ENCODE data around the gene CUX1.
"Not testable (repeated sequence)": the region's sequence is repeated elsewhere in the genome, so short reads cannot be mapped to it uniquely, and the experiment has no call there.

CUX1 gene

DNA sequence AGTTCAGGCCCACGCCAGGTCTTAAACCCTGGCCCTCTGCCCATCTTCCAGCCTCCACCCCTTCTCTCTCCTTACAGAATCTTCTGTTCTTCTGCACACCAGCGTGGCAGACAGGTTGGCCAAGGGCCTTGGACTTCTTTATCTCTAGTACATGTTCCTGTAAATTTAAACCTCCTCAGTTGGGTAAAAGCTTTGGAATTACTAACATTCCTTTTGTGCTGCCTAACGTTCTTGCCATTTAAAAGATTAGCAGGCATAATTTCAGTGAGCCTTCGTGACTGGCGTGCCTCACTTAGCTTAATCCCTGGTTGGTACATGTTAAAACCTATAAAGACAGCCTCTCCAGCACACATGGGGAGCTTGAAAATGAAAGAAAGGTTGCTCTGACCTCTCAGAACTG is 192.2 kb downstream of the CUX1 start:
- DNase-seq (ENCODE audit: low spot score) = no peak

DNA sequence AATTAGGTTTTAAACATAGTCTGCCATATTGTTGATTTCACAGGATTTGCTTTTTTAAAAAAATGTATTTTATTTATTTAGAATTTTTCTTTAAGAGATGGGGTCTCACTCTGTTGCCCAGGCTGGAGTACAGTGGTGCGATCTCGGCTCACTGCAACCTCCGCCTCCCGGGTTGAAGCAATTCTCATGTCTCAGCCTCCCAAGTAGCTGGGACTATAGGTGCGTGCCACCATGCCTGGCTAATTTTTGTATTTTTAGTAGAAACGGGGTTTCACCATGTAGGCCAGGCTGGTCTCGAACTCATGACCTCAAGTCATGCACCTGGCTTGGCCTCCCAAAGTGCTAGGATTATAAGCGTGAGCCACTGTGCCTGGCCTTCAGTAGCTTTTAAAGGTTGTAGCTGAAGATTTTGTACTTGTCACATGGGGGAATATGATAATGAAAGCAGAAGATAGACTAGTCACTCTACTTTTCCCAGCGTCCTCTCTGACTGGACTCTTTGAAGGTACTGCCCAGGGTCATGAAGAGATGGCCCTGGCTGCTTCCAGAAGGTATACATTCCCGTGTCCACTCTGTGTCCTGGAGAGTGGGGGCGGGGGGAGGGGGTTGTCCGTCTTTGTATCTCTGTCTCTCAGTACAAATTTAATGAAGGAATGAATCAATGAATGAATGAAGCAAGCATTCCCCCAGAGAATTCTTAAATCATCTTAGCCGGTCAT is 194.8 kb downstream of the CUX1 start:
- DNase-seq (ENCODE audit: low spot score) = not testable (repeated sequence)

DNA sequence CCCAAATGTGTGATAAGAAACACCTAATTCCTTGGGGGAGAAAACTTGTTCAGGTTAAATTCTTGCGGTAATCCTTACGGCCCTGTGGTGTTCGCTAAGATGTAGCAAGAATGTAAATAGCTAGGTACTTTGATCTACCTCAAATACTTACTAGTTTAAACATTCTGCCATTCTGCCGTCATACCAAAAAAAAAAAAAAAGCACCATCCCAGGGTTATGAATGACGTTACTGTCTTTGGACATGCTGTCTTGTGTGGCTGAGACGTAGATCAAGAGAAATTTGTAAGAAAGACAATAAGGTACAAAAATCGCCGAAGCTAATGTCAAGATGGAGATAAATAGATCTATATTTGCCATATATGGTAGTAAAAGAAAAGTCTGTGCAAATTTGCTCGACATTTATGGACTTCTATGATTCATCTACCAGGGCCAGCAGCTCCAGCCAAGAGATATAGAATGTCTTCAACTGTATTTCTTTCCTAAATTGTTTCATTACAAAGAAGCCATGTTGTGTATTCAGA is 195.6 kb downstream of the CUX1 start:
- DNase-seq (ENCODE audit: low spot score) = no peak

- DNase-seq (ENCODE audit: low spot score) = no peak
These were observed 201.4 kb downstream of the CUX1 start for GRCh38 chr7:102018876-102019275.

DNA sequence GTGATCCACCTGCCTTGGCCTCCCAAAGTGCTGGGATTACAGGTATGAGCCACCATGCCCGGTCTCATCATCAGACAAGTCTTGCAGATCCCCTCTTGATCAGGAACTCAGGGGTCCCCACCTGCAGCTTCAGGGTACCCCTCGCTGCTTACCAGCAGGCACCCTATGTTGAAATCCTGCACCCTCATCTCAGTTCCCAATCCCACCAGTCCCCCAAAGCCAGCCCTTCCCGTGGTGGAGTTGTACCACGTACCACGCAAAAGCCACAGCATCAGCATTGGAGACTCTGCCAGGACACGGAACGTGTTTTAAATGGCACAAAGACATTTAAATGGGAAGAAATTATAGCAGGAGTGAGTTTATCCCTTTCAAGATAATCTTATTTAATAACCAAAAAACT is 202.0 kb downstream of the CUX1 start:
- DNase-seq (ENCODE audit: low spot score) = no peak

DNA sequence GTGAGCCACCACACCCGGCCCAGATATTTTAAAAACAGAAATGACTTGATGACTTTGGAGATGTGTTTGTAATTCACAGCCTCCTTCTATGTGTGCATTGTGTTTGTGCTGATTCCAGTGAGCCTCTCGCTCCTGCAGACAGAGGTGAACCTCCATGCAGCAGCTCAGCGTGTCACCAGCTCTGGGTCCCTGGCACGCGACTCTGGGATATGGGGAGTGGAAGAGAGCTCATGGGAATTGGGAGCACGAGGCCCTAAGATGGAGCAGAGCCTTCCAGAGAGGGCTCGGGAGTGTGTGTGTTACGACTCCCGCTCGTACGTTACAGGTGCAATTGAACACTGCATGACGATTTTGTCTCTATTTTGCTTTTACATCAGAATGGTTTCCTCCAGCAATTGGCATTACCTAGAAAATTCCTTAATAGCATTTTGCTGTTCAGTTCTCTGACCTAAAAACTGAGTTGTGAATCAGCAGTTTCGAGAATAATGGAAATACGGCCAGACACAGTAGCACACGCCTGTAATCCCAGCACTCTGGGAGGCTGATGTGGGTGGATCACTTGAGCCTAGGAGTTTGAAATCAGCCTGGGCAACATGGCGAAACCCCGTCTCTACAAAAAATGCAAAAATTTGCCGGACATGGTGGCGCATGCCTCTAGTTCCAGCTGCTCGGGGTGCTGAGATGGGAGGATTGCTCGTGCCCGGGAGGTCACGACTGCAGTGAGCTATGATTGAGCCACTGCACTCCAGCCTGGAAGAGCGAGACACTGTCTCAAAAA is 204.6 kb downstream of the CUX1 start:
- DNase-seq (ENCODE audit: low spot score) = no peak

- no peak for DNase-seq (ENCODE audit: low spot score)
These were observed 206.8 kb downstream of the CUX1 start for GRCh38 chr7:102024005-102024768.

DNA sequence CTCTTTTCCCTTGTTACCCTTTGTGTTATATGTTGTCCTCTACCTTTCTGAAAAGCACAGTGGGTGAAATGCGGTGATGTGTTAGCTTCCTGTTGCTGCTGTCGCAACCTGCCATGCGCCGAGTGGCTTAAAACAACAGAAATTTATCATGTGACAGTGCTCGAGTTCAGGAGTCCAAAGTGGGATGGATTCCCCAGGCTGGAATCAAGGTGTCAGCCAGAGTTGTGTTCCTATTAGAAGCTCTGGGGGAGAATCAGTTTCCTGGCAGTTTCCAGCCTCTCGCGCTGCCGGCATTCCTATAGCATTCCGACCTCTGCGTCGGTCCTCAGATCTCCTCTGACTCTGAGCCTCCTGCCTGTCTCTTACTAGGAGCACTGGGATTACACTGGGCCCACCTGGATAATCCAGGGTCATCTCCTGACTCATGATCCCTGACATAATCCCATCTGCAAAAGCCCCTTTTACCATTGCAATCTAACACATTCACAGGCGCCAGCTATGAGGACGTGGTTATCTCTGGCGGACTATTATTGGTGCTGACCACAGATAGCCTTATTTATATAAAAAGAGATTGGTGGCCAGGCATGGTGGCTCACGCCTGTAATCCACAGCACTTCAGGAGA is 207.5 kb downstream of the CUX1 start:
- no peak for DNase-seq (ENCODE audit: low spot score)

DNA sequence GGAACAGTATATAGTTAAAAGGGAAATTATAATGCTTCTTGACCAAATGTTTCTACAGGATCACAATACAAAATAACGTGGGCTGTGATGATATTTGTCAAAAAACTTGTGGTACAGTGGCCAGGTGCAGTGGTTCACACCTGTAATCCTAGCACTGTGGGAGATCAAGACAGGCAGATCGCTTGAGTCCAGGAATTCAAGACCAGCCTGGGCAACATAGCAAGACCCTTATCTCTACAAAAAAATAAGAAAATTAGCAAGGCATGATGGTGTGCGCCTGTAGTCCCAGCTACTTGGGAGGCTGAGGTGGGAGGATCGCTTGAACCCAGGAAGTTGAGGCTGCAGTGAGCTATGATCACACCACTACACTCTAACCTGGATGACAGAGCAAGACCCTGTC is 208.4 kb downstream of the CUX1 start:
- DNase-seq (ENCODE audit: low spot score) = not testable (repeated sequence)

- no peak for DNase-seq (ENCODE audit: low spot score)
These were observed 210.9 kb downstream of the CUX1 start for GRCh38 chr7:102028206-102028826.

GRCh38 chr7:102029616-102030015 is 212.2 kb downstream of the CUX1 start:
- DNase-seq (ENCODE audit: low spot score) = no peak

- no peak for DNase-seq (ENCODE audit: low spot score)
These were observed 213.3 kb downstream of the CUX1 start for GRCh38 chr7:102030696-102031095.

DNA sequence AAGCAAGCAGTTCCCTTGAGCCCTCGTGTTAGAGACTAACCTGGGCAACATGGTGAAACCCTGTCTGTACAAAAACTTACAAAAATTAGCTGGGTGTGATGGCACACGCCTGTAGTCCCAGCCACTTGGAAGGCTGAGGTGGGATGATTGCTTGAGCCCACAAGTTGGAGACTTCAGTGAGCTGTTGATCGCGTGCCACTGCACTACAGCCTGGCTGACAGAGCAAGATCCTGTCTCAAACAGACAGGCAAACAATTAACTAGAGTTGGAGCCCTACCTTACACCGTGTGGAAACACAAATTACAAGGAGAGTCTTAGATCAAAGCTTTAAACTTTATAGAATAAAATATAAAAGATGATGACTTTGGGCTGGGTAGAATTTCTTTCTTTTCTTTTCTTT is 219.5 kb downstream of the CUX1 start:
- no peak for DNase-seq (ENCODE audit: low spot score)

DNA sequence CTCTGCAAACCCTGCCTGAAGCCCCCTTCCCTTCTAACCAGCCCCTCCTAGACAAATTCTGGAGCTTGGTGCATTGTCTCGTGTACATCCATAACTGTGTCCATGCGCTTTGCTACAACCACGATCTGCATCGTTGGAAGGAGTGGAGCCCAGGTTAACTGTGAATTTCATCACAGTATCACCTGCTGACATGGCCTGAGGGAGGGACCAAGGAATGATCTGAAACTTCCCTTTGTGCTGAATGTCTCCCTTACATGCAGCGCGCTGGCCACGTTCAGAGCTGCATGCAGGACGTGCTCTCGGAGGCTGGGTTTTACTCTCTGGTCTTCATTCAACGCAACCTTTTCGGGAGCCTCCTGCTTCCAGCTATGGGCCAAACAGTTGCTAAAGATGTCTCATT is 222.3 kb downstream of the CUX1 start:
- DNase-seq (ENCODE audit: low spot score) = no peak

DNA sequence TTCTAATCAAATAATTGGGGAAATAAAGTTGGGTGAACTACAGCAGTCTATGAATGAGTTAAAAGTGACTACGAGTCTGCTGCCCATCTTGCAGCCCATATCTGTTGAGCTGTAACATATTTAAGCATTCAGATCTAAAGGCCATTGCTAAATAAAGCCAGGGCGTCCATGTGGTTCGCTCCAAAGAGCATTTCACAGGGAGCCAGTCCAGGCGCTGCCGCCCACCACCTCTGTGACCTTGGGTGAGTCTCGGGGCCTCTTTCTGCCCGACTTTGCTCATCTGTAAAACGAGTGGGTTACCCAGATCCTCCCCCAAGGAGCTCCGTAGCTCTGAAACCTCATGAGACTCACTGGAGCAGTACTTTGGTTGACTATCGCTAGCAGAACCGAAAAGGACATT is 223.1 kb downstream of the CUX1 start:
- no peak for DNase-seq (ENCODE audit: low spot score)

DNA sequence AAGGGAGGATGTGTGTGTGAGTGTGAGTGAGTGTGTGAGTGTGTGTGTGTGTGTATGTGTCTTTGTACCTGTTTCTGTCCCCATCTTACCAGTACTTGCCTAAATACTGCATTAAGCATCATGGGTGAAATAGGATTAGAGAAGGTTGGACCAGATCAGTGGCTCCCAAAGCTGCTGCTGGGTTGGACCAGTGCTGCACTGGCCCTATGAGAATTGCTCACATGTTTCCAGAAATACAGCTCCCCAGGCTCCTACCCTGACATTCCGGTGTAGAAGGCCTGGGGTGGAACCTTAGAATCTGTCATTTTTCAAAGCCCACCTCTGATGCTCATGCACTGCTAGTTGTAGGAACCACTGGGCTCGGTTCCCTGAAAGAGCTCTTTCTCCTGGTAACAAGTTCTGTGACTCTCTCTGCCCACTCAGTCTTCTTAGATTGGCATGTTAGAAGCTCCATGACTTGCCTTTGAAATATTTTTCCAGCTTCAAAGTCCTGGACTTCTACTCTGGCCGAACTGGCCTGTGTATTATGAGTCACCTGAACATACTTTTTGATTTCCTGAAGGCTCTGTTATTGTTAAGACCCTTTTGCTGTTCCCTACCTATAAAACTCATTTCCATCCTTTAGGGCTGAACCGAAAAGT is 224.7 kb downstream of the CUX1 start:
- DNase-seq (ENCODE audit: low spot score) = no peak

- not testable (repeated sequence) for DNase-seq (ENCODE audit: low spot score)
These were observed 225.4 kb downstream of the CUX1 start for GRCh38 chr7:102042796-102043195.

DNA sequence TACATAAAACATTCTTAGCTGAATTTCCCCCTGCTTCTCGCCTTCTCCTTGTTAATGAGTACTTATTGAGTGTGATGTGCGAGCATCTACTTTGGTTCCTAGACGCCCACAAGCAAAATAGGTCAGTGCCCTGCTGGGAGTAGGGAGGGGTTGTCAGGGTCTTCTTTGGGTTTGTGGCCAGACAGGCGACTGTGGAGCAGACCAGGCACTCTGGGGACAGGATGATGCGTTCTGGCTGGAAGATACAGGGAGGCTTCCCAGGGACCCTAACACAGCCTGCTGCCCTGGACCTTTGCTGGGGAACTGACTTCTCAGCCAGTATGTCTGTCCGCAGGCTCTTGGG is 227.2 kb downstream of the CUX1 start:
- DNase-seq (ENCODE audit: low spot score) = no peak

DNA sequence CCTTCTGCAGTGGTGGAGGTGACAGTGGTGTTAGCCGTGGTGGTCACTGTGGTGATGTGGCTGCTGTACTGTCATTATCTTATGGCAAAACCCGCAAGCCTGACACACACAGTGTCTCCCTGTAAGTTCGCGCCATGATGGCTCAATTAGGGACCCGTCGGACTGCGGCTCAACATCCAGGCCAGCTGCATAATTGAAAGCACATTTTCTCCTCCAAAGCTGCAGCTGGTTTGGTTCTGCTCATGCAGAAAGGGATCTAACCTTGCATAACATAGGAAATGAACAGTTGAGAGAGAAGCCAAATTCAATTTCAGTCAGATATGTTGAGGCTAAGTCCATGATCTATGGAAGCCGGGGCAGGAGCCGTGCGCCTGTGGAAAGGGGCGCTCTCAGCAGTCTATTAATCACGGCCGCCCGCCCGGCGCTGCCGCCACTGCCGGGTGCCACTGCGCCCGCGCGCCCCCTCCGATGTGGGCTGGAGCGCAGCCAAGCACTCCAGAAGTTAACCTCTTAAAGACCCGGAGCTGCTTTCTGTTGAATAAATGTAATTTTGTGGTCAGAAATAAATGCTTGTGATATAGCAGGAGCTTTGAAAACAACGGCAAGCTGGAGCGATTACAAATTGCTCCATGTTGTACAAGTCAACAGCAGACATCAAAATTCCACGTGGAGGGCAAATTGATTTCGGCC is 227.7 kb downstream of the CUX1 start:
- no peak for DNase-seq (ENCODE audit: low spot score)

DNA sequence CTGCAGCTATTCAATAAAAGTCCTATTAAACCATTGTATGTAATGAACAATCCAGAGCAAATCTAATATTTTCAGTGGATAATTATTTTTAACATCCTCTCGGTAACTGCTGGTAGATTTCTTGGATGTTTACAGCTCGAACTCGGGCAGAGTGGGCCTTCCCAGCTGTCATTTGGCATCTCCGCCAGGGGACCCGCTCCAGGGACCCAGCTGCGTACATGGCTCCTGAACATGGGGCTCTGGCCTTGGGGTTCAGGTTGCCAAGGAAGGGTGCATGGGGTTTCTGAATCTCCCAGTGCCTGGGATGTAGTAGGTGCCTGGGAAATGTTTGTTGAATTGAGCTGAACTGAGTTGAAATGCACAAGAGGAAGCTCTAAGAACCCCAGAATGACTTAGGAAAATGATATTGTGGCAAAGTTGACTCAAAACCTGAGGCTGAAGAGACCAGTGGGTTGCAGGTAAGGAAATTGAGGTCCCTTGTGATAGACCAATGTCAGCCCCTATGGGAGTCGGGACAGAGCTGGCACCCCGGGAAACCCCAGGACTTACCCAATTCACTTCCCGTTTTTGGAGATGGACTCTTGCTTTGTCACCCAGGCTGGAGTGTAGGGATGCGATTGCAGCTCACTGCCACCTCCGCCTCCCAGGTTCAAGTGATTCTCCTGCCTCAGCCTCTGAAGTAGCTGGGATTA is 228.4 kb downstream of the CUX1 start:
- no peak for DNase-seq (ENCODE audit: low spot score)

Measured in CD4-positive, alpha-beta T cell treated with Interleukin-2 at 100 ng/mL for 4 hours (primary cell).